Fibroblast of skin of back (primary cell): ENCODE results near the gene CCDC198. TPM values are rescaled to one million over a fixed set of nuclear protein-coding genes. Genes with fewer than 3 reads are reported as not detected.
A peak's percentile ranks its signal among the peaks of the same experiment; 100 is the strongest.

Experiments
- DNase-seq: peaks from one replicate; pipeline ENCODE4 v3.0.0-alpha.2; 2013
- polyA plus RNA-seq, 2 experiments: library from polyadenylated mRNA; unstranded; fragments of 120-200 nt; gene quantifications; one replicate each; pipeline ENCODE4 v1.2.1, GENCODE V29; 2013; ENCODE audit not compliant: insufficient read length in 2 of 2

Gene CCDC198, protein sequence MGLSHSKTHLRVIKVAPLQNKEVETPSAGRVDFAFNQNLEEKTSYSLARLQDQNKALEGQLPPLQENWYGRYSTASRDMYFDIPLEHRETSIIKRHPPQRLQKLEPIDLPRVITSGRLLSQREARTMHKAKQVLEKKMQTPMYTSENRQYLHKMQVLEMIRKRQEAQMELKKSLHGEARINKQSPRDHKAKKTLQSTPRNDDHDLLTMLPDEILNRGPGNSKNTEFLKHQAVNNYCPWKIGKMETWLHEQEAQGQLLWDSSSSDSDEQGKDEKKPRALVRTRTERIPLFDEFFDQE
- not detected for polyA plus RNA-seq (2013, experiment 1 of 2; ENCODE audit: insufficient read length)
- not detected for polyA plus RNA-seq (2013, experiment 2 of 2; ENCODE audit: insufficient read length)

DNA sequence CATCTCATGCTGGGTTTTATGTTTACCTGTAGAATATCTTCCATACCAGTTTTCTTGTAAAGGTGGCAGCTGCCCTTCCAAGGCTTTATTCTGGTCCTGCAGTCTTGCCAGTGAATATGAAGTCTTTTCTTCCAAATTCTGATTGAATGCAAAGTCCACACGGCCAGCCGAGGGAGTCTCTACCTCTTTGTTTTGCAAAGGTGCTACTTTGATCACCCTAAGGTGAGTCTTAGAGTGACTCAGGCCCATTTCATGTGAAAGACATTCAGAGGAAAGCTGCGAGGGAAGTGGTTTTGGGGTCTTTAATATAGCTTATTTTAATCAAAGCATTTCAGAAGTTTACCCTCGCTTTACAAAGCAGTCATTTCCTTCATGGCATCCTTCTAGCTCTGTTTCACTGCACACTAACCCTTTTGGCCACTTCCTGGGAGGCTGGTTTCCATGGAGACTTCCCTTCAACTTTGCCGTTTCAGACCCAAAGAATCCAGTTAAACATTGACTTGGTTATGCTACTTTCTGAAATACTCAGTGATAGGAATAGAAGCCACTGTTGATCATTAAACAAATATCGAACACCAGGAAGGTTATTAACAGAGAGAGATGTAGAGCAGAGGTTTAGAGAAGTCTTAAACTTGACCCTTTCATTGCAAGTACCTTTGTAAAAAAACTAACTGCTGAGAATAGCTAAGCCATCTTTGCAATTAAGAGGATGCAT, at the start of gene CCDC198:
Gene CCDC198 (minus strand): TSS at position 391 of the 715 bp plus-strand sequence. CDS start 142 bp downstream, at position 249.
- DNase-seq, result peak; percentile 49

DNA sequence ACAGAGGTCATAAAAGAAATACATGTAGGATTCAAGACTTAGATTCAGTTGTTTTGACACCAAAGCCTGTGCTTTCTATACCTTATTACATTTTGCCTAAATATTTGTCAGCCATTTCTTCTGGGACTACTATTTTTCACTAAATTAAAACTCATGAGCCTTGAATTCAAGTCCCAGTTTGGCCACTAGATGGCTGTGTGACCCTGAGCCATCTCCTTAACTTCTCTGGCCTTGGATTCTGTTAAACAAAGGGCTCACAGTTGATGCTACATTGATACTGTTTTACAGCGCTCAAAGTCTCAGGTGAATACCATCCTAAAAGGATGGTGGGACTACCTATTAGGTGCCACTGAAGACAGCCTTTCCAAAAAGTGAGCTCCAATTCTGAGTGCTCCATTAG, 39.6 kb upstream of the CCDC198 start:
- peak; percentile 21 for DNase-seq

DNA sequence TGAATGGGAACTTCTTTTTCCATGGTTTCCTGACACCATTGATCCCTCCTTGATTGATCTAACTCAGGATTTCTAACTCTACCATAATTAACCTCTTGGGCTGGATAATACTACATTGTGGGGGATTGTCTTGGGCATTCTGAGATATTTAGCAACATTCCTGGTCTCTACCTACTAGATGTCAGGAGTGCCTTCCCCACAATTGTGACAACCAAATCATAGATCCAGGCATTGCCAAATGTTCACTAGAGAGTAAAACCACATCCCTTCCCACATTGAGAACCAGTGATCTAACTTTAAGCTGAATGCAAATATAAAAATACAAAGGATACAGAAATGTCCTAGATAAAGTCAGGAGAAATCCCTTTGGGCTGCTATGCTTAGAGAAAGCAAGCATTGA, 36.9 kb upstream of the CCDC198 start:
- DNase-seq, result no peak

DNA sequence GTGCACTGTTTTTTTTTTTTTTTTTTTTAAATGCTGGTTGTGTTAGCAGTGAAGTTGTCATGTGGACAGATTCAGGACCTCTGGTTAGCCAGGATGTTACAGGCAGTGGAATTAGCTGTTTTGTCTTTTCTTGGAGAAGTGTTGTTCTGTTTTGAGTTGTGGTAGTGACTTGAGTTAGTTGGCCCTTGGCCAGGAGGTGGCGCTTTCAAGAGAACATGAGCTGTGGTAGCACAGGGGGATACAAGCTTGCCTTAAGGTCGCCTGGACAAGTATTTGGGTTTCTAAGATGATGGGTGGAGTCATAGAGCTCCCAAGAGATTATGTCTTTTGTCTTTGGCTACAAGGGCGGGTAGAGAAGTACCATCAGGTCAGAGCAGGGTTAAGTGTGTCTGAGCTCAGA, 33.3 kb upstream of the CCDC198 start:
- DNase-seq, result no peak

DNA sequence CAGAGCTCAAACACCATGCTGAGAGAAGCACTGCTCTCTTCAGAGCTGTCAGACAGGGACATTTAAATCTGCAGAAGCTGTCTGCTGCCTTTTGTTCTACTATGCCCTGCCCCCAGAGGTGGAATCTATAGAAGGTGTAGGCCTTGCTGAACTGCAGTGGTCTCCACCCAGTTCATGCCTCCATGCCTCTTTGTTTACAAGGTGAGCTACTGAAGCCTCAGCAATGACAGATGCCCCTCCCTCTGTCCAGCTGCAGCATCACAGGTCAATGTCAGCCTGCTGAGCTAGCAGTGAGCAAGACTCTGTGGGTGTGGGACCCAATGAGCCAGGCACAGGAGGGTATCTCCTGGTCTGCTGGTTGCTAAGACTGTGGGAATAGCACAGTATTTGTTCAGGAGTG, 25.4 kb upstream of the CCDC198 start:
- no peak for DNase-seq

DNA sequence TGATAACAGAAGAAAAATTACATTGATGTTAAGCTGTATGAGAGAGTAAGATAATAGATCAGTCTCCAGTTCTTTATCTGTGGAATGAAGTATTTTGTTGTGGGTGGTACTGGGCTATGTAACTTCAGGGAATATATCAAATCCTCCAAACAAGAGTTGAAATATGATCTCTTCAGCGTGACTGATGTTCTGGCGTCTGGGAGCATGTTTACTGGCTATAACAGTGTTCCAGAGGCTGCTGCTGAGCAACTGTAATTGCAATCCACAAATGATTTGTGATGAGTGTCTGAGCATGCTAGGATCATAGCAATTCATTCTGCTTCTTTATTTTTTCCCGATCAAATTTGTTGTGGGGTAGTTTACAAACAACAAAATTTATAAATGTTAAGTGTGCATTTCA, 18.6 kb upstream of the CCDC198 start:
- DNase-seq, result no peak

DNA sequence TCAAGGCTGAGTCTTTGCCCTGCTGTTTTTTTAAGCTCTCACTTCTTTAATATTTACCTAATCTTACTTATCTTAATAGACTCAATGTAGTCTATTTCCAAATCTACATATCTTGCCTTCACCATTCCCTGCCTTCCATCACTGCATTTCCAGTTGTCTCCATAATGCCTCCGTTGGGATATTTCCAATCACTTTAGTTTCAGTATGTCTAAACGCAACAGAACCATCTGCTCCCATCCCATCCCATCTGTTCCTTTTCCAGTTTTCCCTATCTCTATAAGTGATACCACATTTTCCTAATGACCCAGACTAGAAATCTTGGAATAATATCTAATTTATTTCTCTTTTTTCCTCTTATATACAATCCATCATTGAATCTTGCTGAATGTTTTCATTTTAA, 15.1 kb upstream of the CCDC198 start:
- DNase-seq, result no peak

DNA sequence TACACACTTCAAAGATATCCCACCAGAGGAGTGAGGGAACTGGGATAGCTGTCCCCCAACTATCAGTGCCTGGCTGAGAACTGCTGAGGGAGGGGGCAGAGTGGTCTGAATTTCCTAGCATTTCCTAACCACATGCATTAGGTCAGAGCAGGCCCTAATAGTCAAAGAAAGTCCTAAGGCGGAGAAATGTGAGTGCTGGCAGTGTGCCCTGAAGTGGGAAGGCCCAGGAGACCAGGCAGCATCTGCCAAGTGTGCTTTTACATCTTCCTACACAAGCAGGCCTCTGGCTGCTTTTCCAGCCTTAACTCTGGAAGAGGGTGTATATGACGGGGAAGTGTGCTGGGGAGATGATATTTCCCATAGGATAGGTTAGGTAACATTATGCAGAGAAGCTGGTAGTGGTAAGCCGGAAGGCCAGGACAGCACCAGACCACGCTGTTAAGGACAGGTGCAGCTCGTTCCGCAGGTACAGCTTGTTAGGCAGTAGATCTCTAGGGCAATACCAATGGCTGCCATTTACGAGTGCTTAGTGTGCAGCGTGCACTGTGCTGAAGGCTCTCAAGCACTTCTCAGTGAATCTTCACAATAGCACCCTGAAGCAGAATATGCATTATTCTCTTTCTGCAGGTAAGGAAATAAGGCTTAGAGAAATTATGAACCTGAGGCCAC, 9.1 kb upstream of the CCDC198 start:
- peak; percentile 17 for DNase-seq

DNA sequence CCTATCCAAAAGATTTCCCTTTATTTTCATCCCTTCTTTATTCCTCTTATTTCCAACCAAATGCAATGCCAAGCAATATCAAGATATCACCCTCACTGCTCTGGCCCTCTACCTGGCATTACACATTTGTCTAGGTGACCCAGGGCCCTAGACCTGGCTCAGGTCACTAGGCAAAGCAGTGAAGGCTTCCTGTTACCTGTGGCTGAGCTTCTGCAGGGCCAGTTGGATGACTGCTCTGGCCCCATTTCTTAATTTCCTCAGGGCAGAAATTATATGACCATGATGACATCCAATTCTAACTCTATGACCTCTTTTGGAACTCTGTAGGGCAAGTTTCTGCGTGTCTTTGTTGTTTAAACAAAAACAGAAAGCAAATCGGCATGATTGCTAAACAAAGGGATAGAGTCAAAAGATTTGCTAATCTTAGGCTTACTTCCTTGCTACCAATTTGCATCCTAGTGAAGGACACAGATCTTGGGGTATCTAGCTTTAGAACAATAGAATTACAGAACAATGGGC, 7.4 kb upstream of the CCDC198 start:
- DNase-seq, result no peak

DNA sequence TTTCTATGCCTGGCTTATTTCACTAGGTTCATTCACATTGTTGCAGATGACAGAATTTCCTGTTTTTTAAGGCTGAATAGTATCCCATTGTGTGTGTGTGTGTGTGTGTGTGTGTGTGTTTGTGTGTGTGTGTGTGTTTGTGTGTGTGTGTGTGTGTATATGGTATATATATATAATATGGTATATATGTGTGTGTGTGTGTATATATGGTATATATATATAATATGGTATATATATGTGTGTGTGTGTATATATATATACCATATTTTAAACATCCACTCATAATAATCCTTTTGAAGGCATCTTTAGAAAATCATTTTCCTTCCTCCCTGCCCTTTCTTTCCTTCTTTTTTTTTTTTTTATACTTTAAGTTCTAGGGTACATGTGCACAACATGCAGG, 5.0 kb upstream of the CCDC198 start:
- no peak for DNase-seq

DNA sequence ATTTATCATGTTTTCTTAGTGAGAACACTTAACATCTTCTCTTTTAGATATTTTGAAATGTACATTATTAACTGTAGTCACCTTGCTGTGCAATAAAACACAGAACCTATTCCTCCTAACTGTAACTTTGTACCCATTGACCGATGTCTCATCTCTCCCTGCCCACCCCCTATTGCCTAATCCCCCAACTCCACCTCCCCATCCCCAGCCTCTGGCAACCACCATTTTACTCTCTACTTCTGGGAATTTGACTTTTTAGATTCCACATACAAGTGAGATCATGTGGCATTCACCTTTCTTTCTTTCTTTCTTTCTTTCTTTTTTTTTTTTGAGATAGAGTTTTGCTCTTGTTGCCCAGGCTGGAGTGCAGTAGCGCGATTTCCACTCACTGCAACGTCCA, 4.4 kb upstream of the CCDC198 start:
- DNase-seq, result no peak

DNA sequence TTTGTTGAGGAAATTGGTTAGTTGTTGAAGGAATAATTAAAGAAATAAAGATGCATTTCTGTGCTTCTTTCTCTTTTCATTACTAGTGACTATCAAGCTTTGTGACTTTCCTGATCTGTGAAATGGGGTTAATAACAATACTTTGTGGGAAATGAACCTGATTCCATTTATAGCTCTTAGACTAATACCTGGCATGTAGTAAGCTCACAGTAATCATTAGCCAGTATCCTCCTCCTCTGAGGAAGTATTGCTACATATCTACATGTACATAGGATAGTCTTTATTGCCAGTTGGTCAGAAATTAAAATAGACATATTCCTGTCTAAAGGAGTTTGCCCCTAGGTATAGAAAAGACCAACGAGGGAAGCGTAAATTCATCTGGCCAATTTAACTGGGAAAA, 1.8 kb upstream of the CCDC198 start:
- DNase-seq, result no peak

DNA sequence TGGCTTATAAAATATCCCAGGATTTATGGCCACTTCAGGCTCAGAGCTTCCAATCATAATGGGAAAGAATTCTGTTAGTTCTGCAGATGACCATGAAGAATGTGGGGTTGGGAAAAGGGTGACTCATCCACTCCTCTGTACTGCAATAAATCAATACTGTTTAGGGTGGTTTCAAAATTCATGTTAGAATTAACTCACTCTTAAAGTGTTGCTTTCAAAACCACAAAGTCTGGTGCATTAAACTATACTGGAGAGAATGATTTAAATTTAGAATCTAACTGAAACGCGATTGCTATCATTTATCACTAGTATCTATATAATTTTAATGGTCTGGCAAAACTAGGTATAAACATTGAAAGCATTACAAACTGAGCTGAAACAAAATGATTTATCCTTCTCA, 798 bp downstream of the CCDC198 start:
- peak; percentile 74 for DNase-seq

DNA sequence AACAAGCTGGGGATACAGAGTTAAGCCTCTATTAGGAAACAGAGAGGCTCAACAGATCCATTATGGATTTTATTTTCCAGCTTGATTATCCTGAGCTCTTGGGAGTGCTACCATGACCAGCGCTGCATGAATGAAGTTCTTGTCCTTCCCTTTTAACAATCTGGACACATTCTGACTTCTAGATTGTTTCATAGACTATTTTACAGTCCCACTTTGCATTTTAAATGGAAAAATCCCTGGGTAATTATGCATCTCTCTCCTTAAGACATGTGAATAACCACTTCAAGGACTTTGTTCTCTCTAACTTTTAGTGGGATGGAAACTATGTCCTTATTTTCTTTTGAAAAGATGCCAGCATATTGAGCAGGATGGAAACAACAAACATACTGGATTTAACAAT, 2.0 kb downstream of the CCDC198 start:
- no peak for DNase-seq

DNA sequence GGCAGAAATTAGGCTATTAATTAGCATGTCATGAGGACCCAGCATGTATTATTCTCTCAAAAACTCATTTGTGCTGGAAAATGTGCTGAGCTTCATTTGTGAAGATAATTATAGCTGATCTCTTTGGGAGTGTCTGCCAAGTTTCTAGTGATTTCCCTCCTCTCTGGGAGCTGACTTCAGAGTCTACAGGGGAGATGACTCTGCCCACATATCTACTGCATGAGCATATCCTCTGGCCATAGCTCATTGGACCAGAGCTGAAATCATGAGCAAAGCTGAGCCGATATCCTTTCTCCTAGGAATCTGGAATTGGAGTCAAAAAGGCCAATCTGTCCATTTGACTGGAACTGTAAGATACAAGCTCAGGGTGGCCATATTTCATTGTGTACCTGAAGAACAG, 5.9 kb downstream of the CCDC198 start:
- peak; percentile 54 for DNase-seq

DNA sequence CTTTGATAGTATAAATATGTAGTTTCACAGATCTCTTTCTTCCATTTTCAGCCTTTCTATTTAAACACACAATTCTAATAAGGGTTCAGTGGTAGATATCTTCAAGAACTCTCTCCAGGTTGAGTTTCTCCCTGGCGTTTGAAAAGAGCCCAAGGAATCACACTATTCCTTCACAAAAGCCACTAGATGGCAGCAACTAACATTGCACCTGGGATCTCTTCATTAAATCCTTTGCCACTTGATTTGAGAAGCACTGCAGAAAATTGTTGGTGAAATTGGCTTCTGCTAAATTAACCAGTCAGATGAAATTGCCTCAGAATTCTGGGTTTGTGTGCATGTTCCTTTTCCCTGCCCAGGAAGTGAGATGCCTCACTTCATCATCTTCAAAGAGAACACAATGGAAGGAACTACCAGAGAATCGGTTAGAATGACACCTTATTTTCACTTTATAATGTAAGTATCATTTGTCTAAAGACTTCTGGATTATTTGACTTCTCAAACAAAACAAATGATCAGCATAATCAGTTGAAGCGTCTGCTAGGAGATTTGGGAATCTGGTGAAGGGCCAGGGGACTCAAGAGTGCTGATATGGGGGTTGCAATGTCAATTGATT, 6.8 kb downstream of the CCDC198 start:
- DNase-seq, result peak; percentile 45

DNA sequence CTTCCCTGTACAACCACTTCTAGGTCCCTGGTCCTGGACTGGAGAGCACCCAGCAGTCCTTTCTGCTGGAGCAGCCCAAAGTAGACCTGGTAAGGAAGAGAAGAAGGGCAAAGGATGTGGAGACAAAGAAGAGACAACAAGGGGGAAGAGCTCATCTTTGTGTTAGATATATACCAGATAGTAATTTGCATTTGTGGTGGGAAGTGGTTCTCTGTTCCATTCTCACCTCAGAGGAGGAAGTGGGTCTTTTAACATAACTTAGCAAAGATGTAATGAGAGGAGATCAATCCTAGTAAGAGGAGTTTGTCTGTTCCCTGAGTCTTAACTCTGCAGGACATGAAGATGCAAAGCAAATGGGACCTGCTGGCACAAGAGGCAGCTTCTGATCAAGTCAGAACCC, 8.0 kb downstream of the CCDC198 start:
- DNase-seq, result no peak

DNA sequence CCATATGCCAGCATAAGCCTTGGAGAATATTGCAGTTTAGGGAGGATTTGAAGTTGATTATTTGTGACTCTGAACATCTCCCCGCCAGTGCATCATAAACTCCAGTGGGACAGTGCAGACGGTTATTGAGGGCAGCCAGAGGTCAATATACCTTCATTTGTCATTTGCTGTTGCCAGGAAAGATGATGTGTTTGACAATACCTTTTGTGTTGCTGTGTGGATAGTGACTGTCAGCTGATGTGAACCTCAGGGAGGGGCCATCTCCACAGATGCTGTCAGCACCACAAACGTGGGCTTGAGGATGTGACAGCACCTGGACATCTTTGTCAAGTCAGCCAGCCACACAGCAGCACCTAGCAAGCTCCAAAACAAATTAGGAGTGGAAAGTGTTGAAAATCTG, 11.5 kb downstream of the CCDC198 start:
- no peak for DNase-seq

DNA sequence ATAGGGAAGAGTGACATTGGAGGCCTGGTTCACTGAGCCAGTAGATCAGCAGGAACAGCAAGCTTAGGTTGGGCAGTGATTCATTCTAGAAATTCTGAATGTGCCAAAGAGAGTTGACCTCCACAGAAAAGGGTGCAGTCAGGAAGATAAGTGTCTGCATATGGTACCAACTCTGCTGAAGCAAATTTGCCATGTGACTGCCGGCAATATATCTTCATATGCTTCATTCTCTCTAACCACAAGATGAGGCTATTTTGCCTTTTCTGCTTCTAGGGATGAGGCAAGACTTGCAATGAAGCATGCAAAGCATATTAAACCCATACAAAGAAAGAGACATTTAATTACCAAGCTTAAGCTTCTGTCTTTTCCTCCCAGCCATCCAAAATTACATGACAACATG, 13.6 kb downstream of the CCDC198 start:
- DNase-seq, result no peak

DNA sequence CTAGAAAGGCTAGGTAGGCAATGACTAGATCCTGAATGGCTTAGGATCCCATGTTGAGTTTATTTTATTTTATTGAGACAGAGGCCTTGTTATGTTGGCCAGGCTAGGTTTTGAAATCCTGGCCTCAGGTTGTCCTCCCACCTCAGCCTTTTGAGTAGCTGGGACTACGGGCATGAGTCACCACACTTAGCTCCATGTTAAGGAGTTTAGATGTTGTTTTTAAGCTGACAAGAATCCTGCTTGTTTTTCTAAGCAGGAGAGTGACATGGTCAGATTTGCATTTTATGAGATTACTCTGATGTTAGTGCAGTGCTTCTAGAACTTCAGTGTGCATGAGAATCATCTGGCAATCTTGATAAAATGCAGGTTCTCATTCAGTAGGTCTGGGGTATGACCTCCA, 14.5 kb downstream of the CCDC198 start:
- no peak for DNase-seq

DNA sequence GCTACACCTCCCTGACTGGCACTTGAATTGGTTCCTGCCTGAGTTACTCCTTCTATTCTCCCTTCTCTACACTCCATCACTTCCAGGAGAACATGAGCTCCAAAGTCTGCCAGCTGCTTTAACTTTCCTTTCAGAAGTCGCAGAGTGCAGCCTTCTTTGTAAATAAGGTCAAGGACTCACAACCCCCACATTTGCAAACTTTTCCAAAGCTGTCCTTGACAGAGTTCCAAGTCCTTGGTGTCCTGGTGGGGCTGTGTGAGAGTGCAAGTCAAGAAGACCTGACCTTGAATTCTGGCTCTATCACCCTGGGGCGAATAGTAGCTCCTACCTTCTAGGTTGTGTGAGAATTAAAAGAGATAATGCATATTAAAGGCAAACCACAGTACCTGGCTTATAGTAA, 15.6 kb downstream of the CCDC198 start:
- no peak for DNase-seq

DNA sequence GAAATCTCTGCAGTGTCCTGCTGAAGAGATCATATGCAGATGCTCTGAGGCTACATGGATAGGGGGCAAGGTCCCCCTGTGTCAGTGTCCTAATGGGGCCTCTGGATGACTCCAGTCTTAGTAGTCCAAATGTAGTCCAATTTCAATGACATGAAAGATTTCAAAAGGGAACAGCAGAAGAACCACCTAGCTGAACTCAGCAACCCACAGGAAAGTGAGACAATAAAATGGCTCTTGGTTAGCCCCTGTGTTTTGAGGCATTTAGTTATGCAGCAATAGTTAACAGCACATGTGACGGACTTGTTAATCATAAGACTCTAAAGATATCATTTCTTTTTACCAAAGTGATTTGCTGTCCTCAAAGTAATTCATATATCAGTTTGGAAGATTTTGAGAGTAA, 22.7 kb downstream of the CCDC198 start:
- no peak for DNase-seq
